GM12878 (cell line): ENCODE measurements around the gene SEC62. TPM values are rescaled to one million over a fixed set of nuclear protein-coding genes. Genes with fewer than 3 reads are reported as not detected.
A peak's percentile ranks its signal among the peaks of the same experiment; 100 is the strongest.

Experiments
- ATAC-seq: fragments of 200-7000 bp; cut with Tn5 transposase; 3 replicates; pipeline ENCODE4 v1.9.1; 2020; ENCODE audit warnings: mild to moderate bottlenecking, moderate library complexity
- BruUV-seq: library from RNA; stranded (reverse); fragments of 400-500 nt; replicated peaks from 2 replicates; lab custom pipeline; 2021; lab: Mats Ljungman, UMichigan
- CTCF ChIA-PET: fragments of 300-600 bp; sonication (Branson Sonifier 250); formaldehyde crosslinking; extraction: SDS; loops from one replicate; lab custom pipeline; 2021; ENCODE audit warnings: inconsistent platforms; lab: Yijun Ruan, JAX
- POLR2A ChIA-PET: fragments of 350-600 bp; formaldehyde crosslinking; extraction: SDS; loops from one replicate; lab custom pipeline; 2021; ENCODE audit warnings: inconsistent platforms; lab: Charles Lee
- RAD21 ChIA-PET: fragments of 300-600 bp; sonication (Branson Sonifier 250); formaldehyde crosslinking; loops from one replicate; lab custom pipeline; 2023; ENCODE audit warnings: antibody characterized with exemption; ENCODE audit not compliant: unreplicated experiment; lab: Charles Lee
- SMC1A ChIA-PET: fragments of 300-600 bp; sonication (Branson Sonifier 250); formaldehyde crosslinking; loops from one replicate; lab custom pipeline; 2023; ENCODE audit not compliant: unreplicated experiment, uncharacterized antibody; lab: Charles Lee
- DNase-seq: peaks from one replicate; pipeline ENCODE4 v3.0.0-alpha.2; 2011; ENCODE audit warnings: low read depth, low spot score
- FAIRE-seq: peaks from 3 replicates; lab custom pipeline; 2011; peaks lifted over from hg19 to GRCh38; lab: Jason Lieb, UNC
- H2AFZ ChIP-seq: 2 replicates; pipeline ENCODE4 v1.6.0; 2011; ENCODE audit warnings: low read depth, low read length, control low read depth; ENCODE audit not compliant: control insufficient read depth
- H3K27ac ChIP-seq: 2 replicates; pipeline ENCODE4 v1.5.1; 2011; ENCODE audit warnings: control low read depth; ENCODE audit not compliant: control insufficient read depth, insufficient read depth
- H3K27me3 ChIP-seq, 2 experiments: replicated peaks in 1 of 2; 2 replicates each; pipeline versions ENCODE4 v1.6.0 to v1.6.1; 2011; ENCODE audit warnings: low read length in 1 of 2; ENCODE audit not compliant: control insufficient read depth in 2 of 2, insufficient read depth in 2 of 2
- H3K36me3 ChIP-seq, 2 experiments: 2 replicates each; pipeline ENCODE4 v1.5.1; 2011; ENCODE audit warnings: low read length in 1 of 2; ENCODE audit not compliant: control insufficient read depth in 2 of 2, insufficient read depth in 2 of 2
- H3K4me1 ChIP-seq: 2 replicates; pipeline ENCODE4 v1.6.1; 2011; ENCODE audit warnings: mild to moderate bottlenecking, low read length, moderate library complexity, mixed read lengths; ENCODE audit not compliant: control insufficient read depth, insufficient read depth
- H3K4me2 ChIP-seq: 2 replicates; pipeline ENCODE4 v1.6.0; 2011; ENCODE audit warnings: control low read depth; ENCODE audit not compliant: control insufficient read depth, insufficient read depth
- H3K4me3 ChIP-seq: fragments of 200-600 bp; sonication (generic); 2 replicates; pipeline ENCODE4 v1.5.1; 2016
- H3K79me2 ChIP-seq: 2 replicates; pipeline ENCODE4 v1.6.0; 2011; ENCODE audit warnings: low read length; ENCODE audit not compliant: control insufficient read depth, insufficient read depth
- H3K9ac ChIP-seq: 2 replicates; pipeline ENCODE4 v1.8.0; 2011; ENCODE audit warnings: low read length, control low read depth, mixed read lengths; ENCODE audit not compliant: control insufficient read depth, insufficient read depth
- H3K9me3 ChIP-seq: replicated peaks from 3 replicates; pipeline ENCODE4 v1.5.1; 2011; ENCODE audit warnings: mild to moderate bottlenecking, low read length; ENCODE audit not compliant: control insufficient read depth, insufficient read depth
- H4K20me1 ChIP-seq: 2 replicates; pipeline ENCODE4 v1.6.0; 2011; ENCODE audit not compliant: control insufficient read depth, insufficient read depth
- BHLHE40 ChIP-seq, 2 experiments: fragments of 450-650 bp in 1 of 2; IDR thresholded peaks; 2 replicates each; pipeline ENCODE4 v1.6.1; 2011 to 2017; ENCODE audit warnings: low read depth in 2 of 2, borderline replicate concordance in 1 of 2, improper control_type of control experiment in 1 of 2, low read length in 1 of 2, mild to moderate bottlenecking in 1 of 2
- CBX3 ChIP-seq: fragments of 200-600 bp; sonication (generic); IDR thresholded peaks from 2 replicates; pipeline ENCODE4 v1.6.1; 2016; ENCODE audit warnings: low read depth, borderline replicate concordance
- EED ChIP-seq: sonication (generic); IDR thresholded peaks from 2 replicates; pipeline ENCODE4 v1.6.1; 2016; ENCODE audit warnings: antibody characterized with exemption, low read depth
- GATAD2B ChIP-seq: fragments of 450-650 bp; conservative IDR thresholded peaks from 2 replicates; pipeline ENCODE4 v1.6.1; 2017; ENCODE audit warnings: low read depth, mild to moderate bottlenecking, moderate library complexity
- HDGF ChIP-seq: fragments of 450-650 bp; IDR thresholded peaks from 2 replicates; pipeline ENCODE4 v1.6.1; 2016; ENCODE audit warnings: antibody characterized with exemption
- MTA3 ChIP-seq: IDR thresholded peaks from 2 replicates; pipeline ENCODE4 v1.6.1; 2012; ENCODE audit warnings: low read length, inconsistent platforms, borderline replicate concordance
- NBN ChIP-seq: fragments of 450-650 bp; IDR thresholded peaks from 2 replicates; pipeline ENCODE4 v1.6.1; 2016
- NR2C1 ChIP-seq: fragments of 450-650 bp; IDR thresholded peaks from 2 replicates; pipeline ENCODE4 v1.6.1; 2017; ENCODE audit warnings: antibody characterized with exemption, mild to moderate bottlenecking, moderate library complexity
- POU2F2 ChIP-seq: IDR thresholded peaks from 3 replicates; pipeline ENCODE4 v1.6.1; 2011; ENCODE audit warnings: low read depth, mild to moderate bottlenecking, low read length, borderline replicate concordance
- SIN3A ChIP-seq: IDR thresholded peaks from 2 replicates; pipeline ENCODE4 v1.6.1; 2012; ENCODE audit warnings: low read depth, low read length, improper control_type of control experiment
- SREBF1 ChIP-seq: IDR thresholded peaks from 2 replicates; pipeline ENCODE4 v1.6.1; 2012; ENCODE audit warnings: mild to moderate bottlenecking, low read length
- SUZ12 ChIP-seq: fragments of 200-600 bp; sonication (generic); IDR thresholded peaks from one replicate; pipeline ENCODE4 v1.6.1; 2018; ENCODE audit warnings: antibody characterized with exemption, mild to moderate bottlenecking; ENCODE audit not compliant: unreplicated experiment
- ZBED1 ChIP-seq: IDR thresholded peaks from 2 replicates; pipeline ENCODE4 v1.6.1; 2016; ENCODE audit warnings: borderline replicate concordance
- ZNF24 ChIP-seq: fragments of 450-650 bp; IDR thresholded peaks from 2 replicates; pipeline ENCODE4 v1.6.1; 2017; ENCODE audit warnings: antibody characterized with exemption, mild to moderate bottlenecking
- ZZZ3 ChIP-seq: IDR thresholded peaks from 2 replicates; pipeline ENCODE4 v1.6.1; 2011; ENCODE audit warnings: low read depth; ENCODE audit not compliant: control insufficient read depth, insufficient read length
- WGBS: methylation state at CpG from one replicate; pipeline ENCODE4 v1.1.6; 2016; ENCODE audit warnings: low lambda C conversion rate; ENCODE audit not compliant: insufficient replicate concordance, insufficient coverage; ENCODE audit errors: missing lambda C conversion rate; 5-methylcytosine and 5-hydroxymethylcytosine counted together
- in situ Hi-C: fragments of 300-500 bp; cut with MboI; formaldehyde crosslinking; loops from 9 replicates; pipeline ENCODE4 v1.14.3; 2018; ENCODE audit warnings: mixed read lengths
- intact Hi-C: fragments of 100-400 bp; cut with micrococcal nuclease; formaldehyde crosslinking; loops from one replicate; pipeline ENCODE4 v1.14.2; 2022; ENCODE audit not compliant: unreplicated experiment
- polyA plus RNA-seq, 11 experiments: library from polyadenylated mRNA; depleted of rRNA in 4 of 11; unstranded in 6 of 11; stranded (reverse) in 5 of 11; fragments of >200 nt; fragmentation: Nextera tagmentation in 4 of 11; fragmentation: Illumina TruSeq in 1 of 11; extraction: Ambion mirVana in 4 of 11; extraction: Trizol in 1 of 11; gene quantifications; 1 replicate in 1 of 11; 2 replicates in 10 of 11; pipeline versions ENCODE4 v1.2.1 to v1.2.3, GENCODE V29; 2011 to 2016; ENCODE audit warnings: inconsistent platforms in 2 of 11, missing spikeins in 2 of 11, low read depth in 1 of 11
- total RNA-seq, 4 experiments: library from RNA; depleted of rRNA in 3 of 4; stranded (reverse); fragments of >200 nt in 3 of 4; fragmentation: Illumina TruSeq in 1 of 4; extraction: Trizol in 1 of 4; gene quantifications; 2 replicates each; pipeline versions ENCODE4 v1.2.1 to v1.2.3, GENCODE V29; 2013 to 2021
- TF ChIP-seq, protein P1 (sequence below): fragments of 450-650 bp; IDR thresholded peaks from 2 replicates; pipeline ENCODE4 v1.6.1; 2014; ENCODE audit warnings: mild to moderate bottlenecking
- TF ChIP-seq, protein P2 (sequence below): IDR thresholded peaks from 2 replicates; pipeline ENCODE4 v1.6.1; 2011; ENCODE audit warnings: low read depth, low read length, improper control_type of control experiment, borderline replicate concordance
- TF ChIP-seq, protein P3 (sequence below): fragments of 450-650 bp; IDR thresholded peaks from 2 replicates; pipeline ENCODE4 v1.6.1; 2018; ENCODE audit warnings: borderline replicate concordance, mild to moderate bottlenecking; ENCODE audit not compliant: partially characterized antibody
- TF ChIP-seq, protein P4 (sequence below): IDR thresholded peaks from 2 replicates; pipeline ENCODE4 v1.6.1; 2011; ENCODE audit warnings: low read depth, mild to moderate bottlenecking, low read length, moderate library complexity, borderline replicate concordance; ENCODE audit errors: extremely low read depth

Gene SEC62
- total and polyA plus RNA-seq, 10 of the 15 experiments (the other 5 are each of a cell fraction or from before 2014, with no cell fraction given) = 25.6 to 270 (median 94.8) TPM

DNA sequence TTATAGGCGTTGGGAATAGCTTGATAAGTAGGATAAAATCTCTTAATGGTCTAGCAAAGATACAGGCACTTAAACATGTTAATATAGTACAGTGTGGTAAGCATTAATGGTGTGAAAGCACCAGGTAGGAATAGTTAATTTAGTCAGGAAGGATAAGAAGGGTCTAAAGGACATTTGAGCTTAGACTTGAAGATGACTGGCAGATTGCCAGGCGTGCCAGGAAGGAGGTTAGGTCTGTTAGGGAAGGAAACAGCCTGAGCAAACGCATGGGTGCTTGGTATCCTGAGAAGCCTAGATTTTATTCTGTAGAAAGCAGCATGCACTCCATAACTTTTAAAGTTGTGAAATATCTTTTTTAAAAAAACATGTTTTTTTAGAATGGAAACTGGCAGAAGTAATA lies 17.7 kb downstream of the SEC62 start:
- intact Hi-C loops (no loop called here), in situ Hi-C loops (no loop called here)
- SMC1A ChIA-PET = interaction anchor here (1.9 to 2.1 kb wide), 2 partner anchors 17 to 55 kb away, joined by 6 to 9 read pairs; partner anchors contain the start of gene SEC62
- H3K4me3 ChIP-seq = no peak overlapping the region
- POLR2A ChIA-PET = interaction anchor here (0.6 kb wide), 1 partner anchor 1862 kb away, joined by 3 read pairs; no protein-coding TSS in a partner anchor
- no TSS peak for BruUV-seq
- H3K4me1 ChIP-seq = no peaks in the 10 kb centered on the region
- H3K79me2 ChIP-seq = peaks cover 3% of the 10 kb centered on the region
- no peak overlapping the region for H3K9ac ChIP-seq
- RAD21 ChIA-PET = no interaction called here
- H3K4me2 ChIP-seq = no peak overlapping the region
- WGBS = 81% methylated on average over 3 of the region's 3 CpGs
- H3K27me3 ChIP-seq = no peaks in the 10 kb centered on the region
- no peaks in the 10 kb centered on the region for H4K20me1 ChIP-seq
- CTCF ChIA-PET = interaction anchor here (0.6 kb wide), 1 partner anchor 152 kb away, joined by 5 read pairs; no protein-coding TSS in a partner anchor
- H2AFZ ChIP-seq = no peak overlapping the region
- FAIRE-seq (peak; percentile 31), ATAC-seq (no peak)
- TF ChIP-seq SREBF1 = no peak
- no peak for TF ChIP-seq GATAD2B
- TF ChIP-seq ZBED1 = no peak
- TF ChIP-seq, protein P1, sequence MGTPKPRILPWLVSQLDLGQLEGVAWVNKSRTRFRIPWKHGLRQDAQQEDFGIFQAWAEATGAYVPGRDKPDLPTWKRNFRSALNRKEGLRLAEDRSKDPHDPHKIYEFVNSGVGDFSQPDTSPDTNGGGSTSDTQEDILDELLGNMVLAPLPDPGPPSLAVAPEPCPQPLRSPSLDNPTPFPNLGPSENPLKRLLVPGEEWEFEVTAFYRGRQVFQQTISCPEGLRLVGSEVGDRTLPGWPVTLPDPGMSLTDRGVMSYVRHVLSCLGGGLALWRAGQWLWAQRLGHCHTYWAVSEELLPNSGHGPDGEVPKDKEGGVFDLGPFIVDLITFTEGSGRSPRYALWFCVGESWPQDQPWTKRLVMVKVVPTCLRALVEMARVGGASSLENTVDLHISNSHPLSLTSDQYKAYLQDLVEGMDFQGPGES = no peak
- TF ChIP-seq, protein P2, sequence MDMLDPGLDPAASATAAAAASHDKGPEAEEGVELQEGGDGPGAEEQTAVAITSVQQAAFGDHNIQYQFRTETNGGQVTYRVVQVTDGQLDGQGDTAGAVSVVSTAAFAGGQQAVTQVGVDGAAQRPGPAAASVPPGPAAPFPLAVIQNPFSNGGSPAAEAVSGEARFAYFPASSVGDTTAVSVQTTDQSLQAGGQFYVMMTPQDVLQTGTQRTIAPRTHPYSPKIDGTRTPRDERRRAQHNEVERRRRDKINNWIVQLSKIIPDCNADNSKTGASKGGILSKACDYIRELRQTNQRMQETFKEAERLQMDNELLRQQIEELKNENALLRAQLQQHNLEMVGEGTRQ = no peak
- TF ChIP-seq, protein P3, sequence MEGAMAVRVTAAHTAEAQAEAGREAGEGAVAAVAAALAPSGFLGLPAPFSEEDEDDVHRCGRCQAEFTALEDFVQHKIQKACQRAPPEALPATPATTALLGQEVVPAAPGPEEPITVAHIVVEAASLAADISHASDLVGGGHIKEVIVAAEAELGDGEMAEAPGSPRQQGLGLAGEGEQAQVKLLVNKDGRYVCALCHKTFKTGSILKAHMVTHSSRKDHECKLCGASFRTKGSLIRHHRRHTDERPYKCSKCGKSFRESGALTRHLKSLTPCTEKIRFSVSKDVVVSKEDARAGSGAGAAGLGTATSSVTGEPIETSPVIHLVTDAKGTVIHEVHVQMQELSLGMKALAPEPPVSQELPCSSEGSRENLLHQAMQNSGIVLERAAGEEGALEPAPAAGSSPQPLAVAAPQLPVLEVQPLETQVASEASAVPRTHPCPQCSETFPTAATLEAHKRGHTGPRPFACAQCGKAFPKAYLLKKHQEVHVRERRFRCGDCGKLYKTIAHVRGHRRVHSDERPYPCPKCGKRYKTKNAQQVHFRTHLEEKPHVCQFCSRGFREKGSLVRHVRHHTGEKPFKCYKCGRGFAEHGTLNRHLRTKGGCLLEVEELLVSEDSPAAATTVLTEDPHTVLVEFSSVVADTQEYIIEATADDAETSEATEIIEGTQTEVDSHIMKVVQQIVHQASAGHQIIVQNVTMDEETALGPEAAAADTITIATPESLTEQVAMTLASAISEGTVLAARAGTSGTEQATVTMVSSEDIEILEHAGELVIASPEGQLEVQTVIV = no peak
- no peak for TF ChIP-seq SUZ12
- TF ChIP-seq MTA3 = no peak
- TF ChIP-seq HDGF = no peak
- TF ChIP-seq EED = no peak
- no peak for TF ChIP-seq BHLHE40 (IDR thresholded peaks at IDR 0.05; ENCODE audit: borderline replicate concordance in 1 of 2, low read depth in 2 of 2, low read length in 1 of 2)
- no peak for TF ChIP-seq POU2F2
- no peak for TF ChIP-seq NBN
- TF ChIP-seq, protein P4, sequence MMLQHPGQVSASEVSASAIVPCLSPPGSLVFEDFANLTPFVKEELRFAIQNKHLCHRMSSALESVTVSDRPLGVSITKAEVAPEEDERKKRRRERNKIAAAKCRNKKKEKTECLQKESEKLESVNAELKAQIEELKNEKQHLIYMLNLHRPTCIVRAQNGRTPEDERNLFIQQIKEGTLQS = no peak
- no peak for TF ChIP-seq CBX3
- no peak for TF ChIP-seq ZZZ3
- no peak for TF ChIP-seq ZNF24
- no peak for TF ChIP-seq NR2C1
- TF ChIP-seq SIN3A = no peak
- TF ChIP-seq, all 136 proteins: peak for 0
- no peak for DNase-seq
- Histone ChIP-seq H3K27ac (no peak overlapping the region), H3K9me3 (no peaks in the 10 kb centered on the region), H3K36me3 (peaks cover 10 to 27% of the 10 kb centered on the region in 2 experiments)
